ENCODE results near the gene HOTAIR.

The HOTAIR gene

GRCh38 chr12:53972152-53972702, 2.5 kb downstream of the HOTAIR start:
- DNase-seq: no peak

- DNase-seq: no peak
Measured at GRCh38 chr12:53971686-53972085, 3.1 kb downstream of the HOTAIR start.

GRCh38 chr12:53971129-53971528, 3.6 kb downstream of the HOTAIR start:
- DNase-seq: no peak

GRCh38 chr12:53970451-53970850, 4.3 kb downstream of the HOTAIR start:
- DNase-seq: no peak

GRCh38 chr12:53969588-53970259, 5.0 kb downstream of the HOTAIR start:
- no peak for DNase-seq

GRCh38 chr12:53968214-53969127, 6.3 kb downstream of the HOTAIR start:
- no peak for DNase-seq

- DNase-seq: no peak
Measured at GRCh38 chr12:53967421-53967925, 7.3 kb downstream of the HOTAIR start.

GRCh38 chr12:53966385-53967133, 8.2 kb downstream of the HOTAIR start:
- DNase-seq: no peak

- DNase-seq: no peak
Measured at GRCh38 chr12:53966085-53966384, 8.7 kb downstream of the HOTAIR start.

- no peak for DNase-seq
Measured at GRCh38 chr12:53965281-53966084, 9.3 kb downstream of the HOTAIR start.

GRCh38 chr12:53964315-53964713, 10.4 kb downstream of the HOTAIR start:
- no peak for DNase-seq

- no peak for DNase-seq
Measured at GRCh38 chr12:53963434-53964314, 11.1 kb downstream of the HOTAIR start.

GRCh38 chr12:53963005-53963404, 11.7 kb downstream of the HOTAIR start:
- no peak for DNase-seq

GRCh38 chr12:53961025-53961761, 13.6 kb downstream of the HOTAIR start:
- DNase-seq: no peak

GRCh38 chr12:53960187-53961024, 14.3 kb downstream of the HOTAIR start:
- DNase-seq: no peak

GRCh38 chr12:53959314-53959713, 15.4 kb downstream of the HOTAIR start:
- DNase-seq: no peak

GRCh38 chr12:53958128-53958527, 16.6 kb downstream of the HOTAIR start:
- DNase-seq: no peak

- no peak for DNase-seq
Measured at GRCh38 chr12:53956914-53957536, 17.7 kb downstream of the HOTAIR start.
